NCI-H2107 treated with DMSO at 0.1 percent for 48 hours (cell line): ENCODE results near the gene CPEB2.

Experiments
- DNase-seq: peaks from one replicate; lab custom pipeline; 2025; ENCODE audit not compliant: unreplicated experiment; lab: John Stamatoyannopoulos, UW

CPEB2 gene

GRCh38 chr4:15001869-15002658 is at the start of gene CPEB2:
Gene CPEB2, plus strand, starts transcription at chr4:15002481. Its CDS starts 193 bp downstream, at chr4:15002674.
- DNase-seq = no peak

DNA sequence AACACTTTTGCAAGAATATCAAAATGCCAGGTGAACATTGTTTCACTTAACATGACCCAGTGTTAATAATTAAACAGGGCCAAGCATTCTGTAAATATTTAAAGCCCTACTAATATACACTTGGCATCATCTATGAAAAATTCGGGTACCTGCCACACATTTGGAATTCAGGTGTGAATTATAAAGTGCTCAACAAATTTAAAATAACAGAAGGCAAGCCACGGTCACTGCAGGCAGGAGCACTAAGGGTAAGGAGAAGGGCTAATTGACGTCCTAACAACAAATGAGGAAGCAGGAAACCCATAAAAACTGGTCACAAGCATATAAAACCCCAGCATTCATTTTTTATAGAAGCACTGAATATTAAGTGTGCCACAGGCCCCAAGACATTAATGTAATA is 43.8 kb upstream of the CPEB2 start:
- no peak for DNase-seq

- no peak for DNase-seq
Measured at GRCh38 chr4:14961292-14961691, 41.0 kb upstream of the CPEB2 start.

DNA sequence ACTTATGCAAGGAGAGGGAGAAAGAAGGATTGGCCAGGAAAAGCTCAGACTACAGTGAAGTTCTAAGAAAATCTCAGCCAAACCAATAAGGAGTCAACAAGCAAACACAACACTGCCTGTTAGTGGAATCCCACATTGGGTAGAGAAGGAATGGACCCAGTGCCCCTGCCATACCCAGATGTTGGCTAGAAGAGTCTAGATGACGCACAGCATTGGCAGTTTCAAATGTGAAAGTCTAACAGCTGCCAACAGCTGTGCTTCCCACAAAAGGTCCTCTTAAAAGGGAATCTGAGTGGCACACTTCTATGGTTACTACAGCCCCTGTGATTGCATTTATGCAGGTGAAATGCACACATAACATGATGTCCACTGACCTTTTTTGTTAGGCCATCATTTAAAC is 37.2 kb upstream of the CPEB2 start:
- no peak for DNase-seq

- DNase-seq = no peak
Measured at GRCh38 chr4:14967982-14968381, 34.3 kb upstream of the CPEB2 start.

GRCh38 chr4:14977830-14978229 is 24.5 kb upstream of the CPEB2 start:
- DNase-seq = no peak

DNA sequence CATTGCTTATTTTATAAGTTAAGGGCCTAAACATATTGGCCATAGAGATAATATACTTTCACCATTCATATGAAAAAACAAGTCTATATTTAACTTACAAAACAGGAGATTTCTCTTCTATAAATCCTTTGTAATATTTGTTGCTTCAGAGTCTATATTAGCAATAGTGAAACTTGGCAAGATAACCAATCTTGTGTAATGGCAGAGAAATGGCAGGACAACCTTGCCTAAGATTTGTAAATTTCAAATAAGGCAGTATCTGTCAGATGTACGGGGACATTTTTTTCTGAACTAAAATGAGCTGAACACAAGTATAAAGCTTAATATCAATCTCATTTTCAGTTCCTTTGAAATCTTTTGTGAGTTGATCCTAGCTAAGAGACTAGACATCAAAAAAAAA is 17.8 kb upstream of the CPEB2 start:
- DNase-seq = no peak

DNA sequence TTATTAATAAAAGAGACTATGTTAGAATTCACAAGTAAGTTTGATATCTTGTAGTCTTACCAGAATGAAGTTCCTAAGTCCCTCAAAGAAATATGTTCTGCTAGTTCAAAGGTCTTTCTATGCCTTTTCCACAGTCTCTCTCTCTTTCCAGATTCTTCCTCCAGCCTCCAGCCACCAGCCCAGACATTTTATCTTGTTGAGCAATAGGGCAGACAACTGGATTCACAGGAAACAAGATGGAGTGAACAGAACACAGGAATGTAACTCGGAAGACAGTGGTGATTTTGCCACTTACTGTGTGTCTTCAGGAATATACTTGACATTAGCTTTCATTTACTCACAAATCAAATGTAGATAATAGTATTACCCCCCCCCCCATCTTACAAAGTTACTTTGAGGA is 17.1 kb upstream of the CPEB2 start:
- no peak for DNase-seq

DNA sequence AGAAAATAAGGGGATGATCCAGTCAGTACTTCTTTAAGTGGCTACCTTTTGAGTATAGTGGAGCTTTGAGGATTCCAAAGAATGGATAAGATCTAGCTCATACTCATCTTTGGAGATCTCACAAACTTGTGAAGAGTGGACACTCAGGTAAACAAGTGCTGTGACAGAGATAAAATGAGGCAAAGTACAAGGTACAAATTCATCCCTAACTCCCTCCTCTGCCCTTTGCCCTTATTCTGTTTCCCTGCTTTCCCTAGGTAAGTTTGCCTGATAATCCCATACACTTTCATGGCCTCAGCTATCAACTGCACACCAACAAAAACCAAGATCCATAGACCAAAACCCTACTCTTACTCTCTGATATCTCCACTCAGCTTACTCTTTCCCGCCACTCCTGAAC is 16.4 kb upstream of the CPEB2 start:
- DNase-seq = no peak

- DNase-seq = no peak
Measured at GRCh38 chr4:14987054-14987453, 15.2 kb upstream of the CPEB2 start.

GRCh38 chr4:14990484-14990883 is 11.8 kb upstream of the CPEB2 start:
- DNase-seq = no peak

DNA sequence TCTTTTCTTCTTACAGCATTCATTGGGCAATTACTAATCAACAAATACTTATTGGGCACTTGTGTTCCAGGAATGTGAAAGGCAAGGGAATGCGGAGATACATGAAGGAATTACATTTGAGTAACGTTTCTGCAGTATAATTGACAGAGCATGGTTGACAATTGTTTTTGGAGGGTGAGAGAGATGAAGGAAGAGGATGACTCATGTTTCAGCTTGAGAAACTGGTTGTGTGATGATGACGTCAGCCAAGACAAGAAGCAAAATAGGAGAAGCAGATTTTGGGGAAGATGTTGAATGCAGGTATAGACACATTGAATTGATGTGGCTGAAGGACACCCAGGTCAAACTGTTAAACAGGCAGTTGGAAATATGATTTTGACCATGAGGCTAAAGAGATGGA is 8.0 kb upstream of the CPEB2 start:
- DNase-seq = no peak

DNA sequence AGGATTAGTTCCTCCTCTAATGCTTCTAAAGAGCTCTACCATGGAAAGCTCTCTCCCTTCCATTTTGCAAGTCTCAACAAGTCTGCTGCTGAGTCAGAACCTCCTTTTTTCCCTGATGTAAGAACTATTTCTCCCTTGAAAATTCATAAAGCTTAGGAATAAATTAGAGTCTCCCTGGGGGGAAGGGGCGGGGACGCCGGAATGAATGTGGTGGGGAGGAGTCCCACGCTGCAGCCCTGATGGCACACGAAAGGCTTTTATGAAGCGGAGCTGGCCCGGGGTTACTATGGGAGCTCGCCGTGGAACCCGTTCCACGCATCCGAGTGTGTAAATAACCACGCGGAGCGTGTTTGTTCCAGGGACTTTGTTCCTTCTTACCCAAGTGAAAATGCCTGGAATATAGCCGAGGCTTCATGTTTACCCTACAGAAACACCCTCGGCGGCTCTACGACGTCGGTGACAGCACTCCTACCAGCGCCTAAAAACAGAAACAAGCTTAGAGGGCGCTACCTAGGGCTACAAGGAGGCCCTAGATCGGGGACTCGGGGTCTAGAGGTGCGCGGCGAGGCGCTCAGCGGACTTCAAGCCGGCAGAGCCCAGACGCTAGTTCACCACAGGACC is 923 bp upstream of the CPEB2 start:
- no peak for DNase-seq

GRCh38 chr4:15002659-15003400 is 549 bp downstream of the CPEB2 start:
- DNase-seq = no peak

DNA sequence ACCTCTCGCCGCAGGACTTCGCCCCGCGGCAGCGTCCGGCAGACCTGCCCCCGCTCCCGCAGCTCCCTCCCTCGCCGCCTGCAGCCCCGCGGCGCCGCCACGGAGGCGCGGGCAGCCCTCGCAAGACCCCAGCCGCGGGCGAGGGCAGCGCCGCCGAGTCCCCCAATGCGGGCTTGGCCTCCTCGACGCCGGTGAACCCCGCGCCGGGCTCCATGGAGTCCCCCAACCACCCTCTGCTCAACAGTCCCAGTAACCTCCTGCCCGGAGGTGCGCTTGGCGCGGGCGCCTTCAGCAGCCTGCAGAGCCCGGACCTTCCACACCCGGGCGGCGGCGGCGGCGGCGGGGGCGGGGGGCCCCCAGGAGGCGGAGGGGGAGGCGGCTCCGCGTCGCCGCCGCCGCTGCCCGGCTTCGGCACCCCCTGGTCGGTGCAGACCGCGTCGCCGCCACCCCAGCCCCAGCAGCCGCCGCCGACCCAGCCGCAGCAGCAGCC is 1.2 kb downstream of the CPEB2 start:
- DNase-seq = no peak

DNA sequence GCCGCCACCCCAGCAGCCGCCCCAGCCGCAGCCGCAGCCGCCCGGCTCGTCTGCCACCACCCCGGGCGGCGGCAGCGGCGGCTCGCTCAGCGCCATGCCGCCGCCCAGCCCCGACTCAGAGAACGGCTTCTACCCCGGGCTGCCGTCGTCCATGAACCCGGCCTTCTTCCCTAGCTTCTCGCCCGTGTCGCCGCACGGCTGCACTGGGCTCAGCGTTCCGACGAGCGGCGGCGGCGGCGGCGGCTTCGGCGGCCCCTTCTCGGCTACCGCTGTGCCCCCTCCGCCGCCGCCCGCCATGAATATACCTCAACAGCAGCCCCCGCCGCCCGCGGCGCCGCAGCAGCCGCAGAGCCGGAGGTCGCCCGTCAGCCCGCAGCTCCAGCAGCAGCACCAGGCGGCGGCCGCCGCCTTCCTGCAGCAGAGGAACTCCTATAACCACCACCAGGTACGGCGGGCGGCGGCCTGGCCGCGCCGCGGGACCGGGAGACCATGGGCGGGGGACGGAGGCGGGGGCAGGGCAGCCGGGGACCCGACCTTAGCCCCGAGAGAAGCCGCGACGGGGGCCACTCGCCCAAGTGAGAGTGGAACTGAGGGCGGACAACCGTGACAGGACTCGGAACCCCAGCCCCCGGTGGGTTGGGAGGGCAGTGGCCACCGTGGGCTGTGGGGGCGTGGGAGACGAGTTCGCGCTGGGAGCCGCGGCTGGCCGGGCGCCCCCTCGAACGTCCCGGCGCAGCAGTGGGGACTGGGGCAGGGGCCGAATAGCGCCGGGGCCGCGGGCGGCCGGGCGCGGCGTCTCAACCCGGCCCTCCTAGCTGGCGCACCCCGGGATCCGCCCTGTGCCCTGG is 1.8 kb downstream of the CPEB2 start:
- no peak for DNase-seq

DNA sequence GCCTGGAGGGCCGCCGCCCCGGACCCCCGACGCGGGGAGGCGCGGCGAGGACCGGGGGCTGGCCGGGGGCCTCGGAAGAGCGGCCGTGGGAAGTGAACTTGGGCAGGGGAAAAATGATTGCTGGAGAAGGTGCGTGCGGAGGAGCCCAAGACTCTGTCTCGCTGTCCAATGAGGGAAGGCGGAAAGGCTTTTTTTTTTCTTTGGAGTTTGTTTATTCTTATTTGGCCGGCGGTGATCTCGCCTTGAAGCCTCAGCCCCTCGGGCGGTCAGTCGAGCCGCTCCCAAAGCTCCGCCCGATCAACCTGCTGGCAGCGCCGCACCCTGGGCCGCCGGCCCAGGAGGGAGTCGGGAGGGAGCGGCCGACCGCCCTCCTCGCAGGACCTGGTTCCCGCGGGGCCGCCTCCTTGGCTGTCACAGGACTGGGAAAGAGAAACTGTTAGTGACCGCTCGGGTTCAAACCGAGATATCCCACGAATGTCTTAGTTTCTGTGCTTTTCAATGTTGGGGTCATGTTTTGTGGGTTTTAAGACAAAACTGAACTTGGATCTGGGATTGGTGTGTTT is 2.5 kb downstream of the CPEB2 start:
- DNase-seq = no peak

DNA sequence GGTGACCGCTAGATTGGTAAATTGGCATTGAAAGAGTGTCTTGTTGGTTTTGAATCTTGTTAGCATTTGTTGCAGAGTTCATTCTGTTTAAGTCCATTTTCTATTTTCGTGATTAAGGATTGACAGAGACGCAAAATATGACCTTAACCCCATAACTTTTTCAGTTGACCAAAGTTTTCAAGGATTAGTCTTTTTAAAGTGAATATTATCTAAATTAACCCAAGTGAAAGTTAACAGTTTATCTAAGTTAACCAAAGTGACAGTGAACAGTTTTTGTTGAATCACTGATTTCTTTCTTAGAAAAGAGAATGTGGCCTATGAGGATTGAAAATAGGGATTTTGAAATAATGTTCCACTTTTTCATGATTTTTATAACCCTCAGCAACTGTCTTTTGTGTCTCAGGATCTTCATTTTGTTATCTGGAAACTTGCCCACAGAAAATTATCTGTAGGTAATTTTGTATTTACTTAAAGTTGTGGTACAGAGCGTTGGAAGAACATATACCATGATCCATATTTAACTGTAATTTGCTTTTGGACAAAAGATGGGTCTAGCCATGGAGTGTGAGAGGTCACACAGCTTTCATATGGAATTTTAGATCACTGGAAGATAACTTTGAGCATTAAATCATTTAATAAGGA is 3.3 kb downstream of the CPEB2 start:
- DNase-seq = no peak

- DNase-seq = no peak
Measured at GRCh38 chr4:15006416-15007024, 4.2 kb downstream of the CPEB2 start.

DNA sequence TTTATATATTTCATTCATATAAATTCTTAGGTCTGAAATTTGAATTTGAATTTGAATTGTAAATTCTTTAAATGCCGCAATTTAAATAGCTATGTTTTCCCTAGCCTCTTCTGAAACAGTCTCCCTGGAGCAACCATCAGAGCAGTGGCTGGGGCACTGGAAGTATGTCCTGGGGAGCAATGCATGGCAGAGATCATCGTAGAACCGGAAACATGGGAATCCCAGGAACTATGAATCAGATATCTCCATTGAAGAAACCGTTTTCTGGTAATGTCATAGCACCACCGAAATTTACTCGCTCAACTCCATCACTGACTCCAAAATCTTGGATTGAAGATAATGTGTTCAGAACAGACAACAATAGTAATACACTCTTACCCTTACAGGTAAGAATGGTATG is 4.9 kb downstream of the CPEB2 start:
- DNase-seq = no peak
